GM18861 (cell line): Measurements from ENCODE around the gene ZBTB25.
"Not testable (repeated sequence)": the region's sequence is repeated elsewhere in the genome, so short reads cannot be mapped to it uniquely, and the experiment has no call there.

Experiments
- ATAC-seq: cut with Tn5 transposase; IDR thresholded peaks from one replicate; pipeline ENCODE4 v1.9.1; 2021; ENCODE audit not compliant: unreplicated experiment

The ZBTB25 gene

DNA sequence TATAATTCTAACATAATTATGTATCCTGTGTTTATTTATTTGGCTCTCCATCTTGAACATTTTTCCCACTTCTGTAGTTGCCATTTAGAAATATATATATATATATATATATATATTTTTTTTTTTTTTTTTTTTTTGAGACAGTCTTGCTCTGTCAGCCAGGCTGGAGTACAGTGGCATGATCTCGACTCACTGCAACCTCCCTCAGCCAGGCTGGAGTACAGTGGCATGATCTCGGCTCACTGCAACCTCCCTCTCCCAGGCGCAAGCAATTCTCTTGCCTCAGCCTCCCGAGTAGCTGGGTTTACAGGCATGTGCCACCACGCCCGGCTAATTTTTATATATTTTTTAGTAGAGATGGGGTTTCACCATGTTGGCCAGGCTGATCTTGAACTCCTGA is 14.0 kb upstream of the ZBTB25 start:
- not testable (repeated sequence) for ATAC-seq

- no peak for ATAC-seq
Measured at GRCh38 chr14:64516969-64517368, 13.3 kb upstream of the ZBTB25 start.

DNA sequence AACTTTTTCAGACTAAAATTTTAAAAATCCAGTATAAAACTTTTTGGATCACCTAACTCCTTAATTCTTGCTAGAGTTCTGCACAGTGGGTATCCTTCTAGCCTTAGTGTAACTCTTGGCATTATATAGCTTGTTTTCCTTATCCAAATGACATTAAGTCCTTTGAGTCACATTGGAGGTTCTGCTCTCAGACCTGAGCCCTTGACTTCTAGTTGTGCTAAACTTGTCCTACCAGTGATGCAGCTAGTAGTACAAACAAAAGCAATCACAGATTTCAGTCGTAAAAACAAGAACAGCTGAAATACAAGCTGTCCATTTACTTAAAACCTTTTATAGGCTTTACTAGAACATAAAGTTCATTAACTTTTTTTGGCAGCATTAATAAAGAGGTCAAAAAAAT is 11.4 kb upstream of the ZBTB25 start:
- ATAC-seq: no peak

GRCh38 chr14:64513271-64513670 is 9.6 kb upstream of the ZBTB25 start:
- ATAC-seq: no peak

DNA sequence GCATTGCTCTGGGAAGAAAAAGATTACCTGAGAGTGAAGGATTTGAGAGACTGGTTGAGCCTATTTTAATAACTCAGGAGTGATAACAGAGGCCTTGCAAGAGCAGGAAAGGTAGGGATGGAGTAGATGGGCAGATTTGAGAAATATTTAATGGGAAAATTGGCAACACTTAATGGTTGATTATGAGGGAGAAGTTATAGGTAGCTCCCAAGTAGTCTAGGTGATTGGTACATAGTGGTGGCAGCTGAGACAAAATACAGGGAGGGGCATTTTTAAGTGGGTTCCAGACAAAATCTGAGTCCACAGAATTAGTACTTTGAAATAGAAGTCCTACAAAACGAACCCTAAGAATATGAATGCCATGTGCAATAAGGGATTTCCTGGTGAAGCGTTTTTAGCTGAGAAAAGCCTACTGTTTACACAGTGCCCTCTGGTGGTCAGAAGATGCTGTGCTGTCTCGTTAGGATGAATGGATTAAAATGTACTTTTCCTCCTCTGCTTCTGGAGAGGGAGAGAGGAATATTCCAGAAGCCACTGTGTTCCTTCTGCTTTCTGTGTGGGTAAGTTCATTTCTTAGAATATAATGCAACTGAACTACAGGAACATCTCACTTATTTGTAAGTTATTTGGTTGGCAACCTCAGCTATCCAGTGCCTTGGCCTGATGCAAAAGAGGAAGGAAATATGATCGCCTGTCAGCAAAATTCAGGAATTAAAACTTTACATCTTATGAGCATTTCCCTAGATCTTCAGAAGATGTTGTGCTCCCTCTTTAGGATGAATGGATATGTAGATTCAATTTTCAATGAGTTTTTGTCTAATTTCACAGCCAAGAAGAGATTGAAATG is 7.4 kb upstream of the ZBTB25 start:
- no peak for ATAC-seq

DNA sequence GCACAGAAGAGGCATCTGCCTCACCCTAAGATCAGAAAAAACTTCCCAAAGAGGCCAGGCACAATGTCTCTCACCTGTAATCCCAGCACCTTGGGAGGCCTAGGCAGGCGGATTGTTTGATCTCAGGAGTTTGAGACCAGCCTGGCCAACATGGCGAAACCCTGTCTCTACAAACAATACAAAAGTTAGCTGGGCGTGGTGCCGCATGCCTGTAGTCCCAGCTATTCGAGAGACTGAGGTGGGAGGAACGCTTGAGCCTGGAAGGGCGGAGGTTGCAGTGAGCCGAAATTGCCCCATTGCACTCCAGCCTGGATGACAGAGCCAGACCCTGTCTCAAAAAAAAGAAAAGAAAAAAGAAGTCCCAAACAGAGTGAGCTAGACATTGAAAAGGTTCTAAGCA is 5.4 kb upstream of the ZBTB25 start:
- no peak for ATAC-seq

DNA sequence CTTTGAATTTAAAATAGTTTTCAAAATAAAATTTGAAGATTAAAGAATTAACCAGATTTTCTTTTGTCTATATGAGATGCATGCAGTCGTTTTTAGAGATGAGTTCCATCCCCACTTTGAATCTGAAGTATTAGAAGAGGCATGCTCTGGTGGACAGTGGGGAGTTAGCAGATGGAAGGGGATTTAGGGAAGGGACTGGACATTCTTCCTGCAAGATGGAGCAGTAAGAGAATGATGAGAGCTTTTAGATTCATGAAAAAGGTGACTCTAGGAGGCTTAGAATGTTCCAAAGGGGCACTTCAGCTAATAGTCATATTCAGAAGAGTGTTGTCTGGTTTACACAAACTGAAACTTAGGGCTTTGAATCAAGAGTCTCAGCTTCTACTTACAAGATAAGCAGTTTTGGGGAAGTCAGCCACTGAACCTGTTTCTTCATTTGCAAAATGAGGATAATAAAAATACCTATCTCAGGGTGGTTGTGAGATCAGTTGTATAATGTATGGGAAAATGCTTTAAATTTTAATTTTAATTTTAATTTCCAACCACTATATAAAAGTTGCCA is 4.7 kb upstream of the ZBTB25 start:
- no peak for ATAC-seq

- no peak for ATAC-seq
Measured at GRCh38 chr14:64507376-64508156, 3.9 kb upstream of the ZBTB25 start.

DNA sequence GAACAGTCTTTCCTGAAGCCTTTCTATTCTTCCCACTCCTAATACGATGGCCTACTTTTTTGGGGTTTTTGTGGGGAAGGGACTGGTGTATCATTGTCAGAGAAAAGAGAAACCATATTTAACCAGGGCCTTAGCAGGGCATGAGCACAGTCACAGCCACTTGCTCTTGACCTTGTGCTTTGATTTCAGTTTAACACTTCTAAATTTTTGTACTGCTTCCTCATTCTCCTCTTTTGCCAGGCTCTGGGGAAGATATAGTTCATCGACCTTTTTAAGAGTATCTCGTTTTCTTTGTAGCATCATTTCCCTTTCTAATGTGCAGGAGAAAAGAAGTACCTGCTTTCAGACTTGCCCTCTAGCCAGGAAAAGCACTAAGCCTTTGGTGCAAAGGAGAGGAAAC is 3.1 kb upstream of the ZBTB25 start:
- no peak for ATAC-seq

GRCh38 chr14:64504897-64505794 is 1.5 kb upstream of the ZBTB25 start:
- no peak for ATAC-seq

- peak; percentile 12 for ATAC-seq
Measured at GRCh38 chr14:64504310-64504896, 765 bp upstream of the ZBTB25 start, which contains the start of gene ZBTB1. ZBTB1 (plus strand) TSS chr14:64504770; CDS start chr14:64521505, 16,735 bp downstream.

GRCh38 chr14:64502887-64503433 is 678 bp downstream of the ZBTB25 start:
- ATAC-seq: no peak

DNA sequence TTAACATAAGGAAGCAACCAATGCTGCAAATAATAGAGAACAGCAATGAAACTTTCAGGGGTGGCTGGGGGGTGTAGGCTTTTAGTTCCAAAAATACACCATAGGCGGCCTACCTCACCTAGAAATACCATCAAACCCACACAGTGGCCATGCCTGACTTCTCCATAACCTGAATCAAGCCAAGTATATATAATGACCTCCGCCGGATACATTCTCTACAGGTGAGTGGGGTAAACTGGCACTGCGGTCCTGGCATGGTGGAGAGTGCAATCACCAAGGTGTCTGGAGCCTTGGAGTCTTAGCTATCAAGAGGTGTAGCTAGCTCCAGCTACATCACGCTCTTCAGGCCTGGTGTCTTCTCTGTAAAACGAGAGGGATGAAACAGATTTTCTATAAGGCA is 1.2 kb downstream of the ZBTB25 start:
- ATAC-seq: no peak

GRCh38 chr14:64501411-64502171 is 2.0 kb downstream of the ZBTB25 start:
- no peak for ATAC-seq

DNA sequence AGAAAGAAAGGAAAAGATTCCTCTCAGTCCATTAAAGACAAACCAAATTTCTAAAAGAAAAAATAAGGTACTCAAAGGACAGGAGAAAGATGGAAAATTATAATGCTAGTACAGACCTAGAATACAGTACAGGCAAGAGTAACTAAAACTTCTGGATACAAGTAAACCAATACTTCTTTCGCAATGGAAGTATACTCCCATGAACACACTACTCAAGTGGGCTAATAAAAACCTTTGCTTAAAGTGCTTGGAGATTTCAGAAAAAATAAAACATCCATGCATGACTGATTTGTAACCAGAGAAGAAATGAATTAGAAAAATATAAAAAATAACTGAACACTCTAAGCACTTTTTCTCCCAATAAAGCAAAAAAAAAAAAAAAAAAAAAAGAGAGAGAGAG is 3.5 kb downstream of the ZBTB25 start:
- ATAC-seq: no peak

DNA sequence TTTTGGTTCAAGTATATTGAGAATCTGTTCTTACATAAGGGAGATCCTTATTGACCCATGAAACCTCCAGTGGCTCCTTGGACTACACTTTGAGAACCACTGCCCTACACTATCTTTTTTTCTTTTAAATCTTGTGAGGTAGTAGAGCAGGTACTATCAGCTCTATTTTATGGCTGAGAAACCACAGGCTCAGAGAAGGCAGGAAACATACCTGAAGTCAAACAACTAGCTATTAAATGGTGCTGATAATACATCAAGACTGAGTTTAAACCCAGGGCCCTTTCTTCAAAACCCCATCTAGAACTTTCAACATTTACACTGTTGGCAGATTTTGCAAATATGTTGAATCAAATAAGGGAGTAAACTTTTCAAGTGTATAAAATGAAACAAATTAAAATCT is 6.9 kb downstream of the ZBTB25 start:
- ATAC-seq: no peak

DNA sequence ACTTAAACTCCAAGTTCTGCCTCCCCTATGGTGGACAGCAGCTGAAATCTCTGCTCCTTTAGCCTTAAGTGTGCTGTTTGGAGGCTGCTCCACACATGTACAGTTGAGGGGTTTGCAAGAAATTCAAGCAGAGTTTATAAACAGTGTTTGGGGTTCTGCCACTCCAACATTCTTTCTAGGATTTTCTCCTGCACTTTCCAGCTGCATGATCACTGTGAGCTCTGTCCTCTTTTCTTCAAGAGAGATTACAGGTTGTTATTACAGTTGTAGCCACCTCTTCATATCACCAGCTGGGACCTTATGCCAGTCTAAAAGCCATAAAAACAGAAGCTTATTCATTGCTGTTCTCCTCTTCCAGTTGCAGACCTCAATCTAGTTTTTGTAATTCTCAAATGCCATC is 8.4 kb downstream of the ZBTB25 start:
- ATAC-seq: no peak

DNA sequence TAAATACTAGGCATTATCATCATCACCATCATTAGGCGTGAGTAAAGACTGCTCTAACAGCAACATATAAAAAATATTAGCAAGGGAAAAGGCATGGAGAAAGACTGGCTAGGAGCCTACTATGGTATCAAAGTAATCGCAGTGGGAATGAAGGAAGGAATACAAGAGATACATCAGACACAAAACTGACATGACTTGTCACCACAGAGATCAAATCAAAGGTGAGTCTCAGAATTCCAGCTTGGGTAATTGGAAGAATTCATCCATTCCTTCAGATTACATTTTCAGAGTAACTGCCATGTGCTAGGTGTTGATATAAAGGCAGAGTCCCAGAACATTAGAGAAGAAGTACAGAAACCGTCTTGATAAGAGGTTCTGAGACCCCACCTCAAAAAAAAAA is 10.2 kb downstream of the ZBTB25 start:
- ATAC-seq: no peak

DNA sequence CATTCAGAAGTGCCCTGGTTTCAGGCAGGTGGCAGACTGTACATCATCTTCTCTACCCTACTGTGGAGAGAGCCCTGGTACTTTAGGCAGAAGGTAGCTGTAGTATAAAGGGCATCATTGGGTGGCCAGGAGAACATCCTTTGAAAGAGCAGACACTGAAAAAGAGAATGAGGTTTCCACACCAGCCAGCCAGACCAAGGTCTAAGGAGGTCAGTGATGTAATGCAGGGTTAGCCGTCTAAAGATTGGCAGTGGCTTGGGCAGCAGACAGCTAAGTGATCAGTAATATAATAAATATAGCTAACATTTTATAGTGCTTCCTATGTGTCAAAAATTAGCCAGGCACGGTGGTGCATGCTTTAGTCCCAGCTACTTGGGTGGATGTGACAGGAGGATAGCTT is 12.0 kb downstream of the ZBTB25 start:
- no peak for ATAC-seq
